Effector memory CD4-positive, alpha-beta T cell (primary cell): Measurements from ENCODE around the gene SLC39A9.

Experiments
- DNase-seq, 3 donors: peaks; one replicate each; pipeline ENCODE4 v3.0.0-alpha.2; 2020
- H3K27ac ChIP-seq: 2 replicates; pipeline ENCODE4 v1.7.0; 2013; ENCODE audit warnings: mild to moderate bottlenecking, low read length, moderate library complexity; ENCODE audit not compliant: insufficient read depth, poor library complexity, severe bottlenecking
- H3K27me3 ChIP-seq: replicated peaks from 2 replicates; pipeline ENCODE4 v1.7.0; 2013; ENCODE audit warnings: mild to moderate bottlenecking, low read length; ENCODE audit not compliant: insufficient read depth, control insufficient read depth, poor library complexity, severe bottlenecking
- H3K36me3 ChIP-seq: 2 replicates; pipeline ENCODE4 v1.7.0; 2013; ENCODE audit warnings: mild to moderate bottlenecking, low read length, moderate library complexity; ENCODE audit not compliant: control insufficient read depth, insufficient read depth
- H3K4me1 ChIP-seq: 2 replicates; pipeline ENCODE4 v1.7.0; 2013; ENCODE audit warnings: low read length, mild to moderate bottlenecking; ENCODE audit not compliant: control insufficient read depth, insufficient read depth, poor library complexity, severe bottlenecking
- H3K4me3 ChIP-seq: 2 replicates; pipeline ENCODE4 v1.7.0; 2013; ENCODE audit warnings: low read length, low read depth, mild to moderate bottlenecking; ENCODE audit not compliant: insufficient read depth, poor library complexity, severe bottlenecking
- H3K9me3 ChIP-seq: 2 replicates; pipeline ENCODE4 v1.7.0; 2013; ENCODE audit warnings: mild to moderate bottlenecking, low read length, moderate library complexity; ENCODE audit not compliant: control insufficient read depth

SLC39A9 gene

DNA sequence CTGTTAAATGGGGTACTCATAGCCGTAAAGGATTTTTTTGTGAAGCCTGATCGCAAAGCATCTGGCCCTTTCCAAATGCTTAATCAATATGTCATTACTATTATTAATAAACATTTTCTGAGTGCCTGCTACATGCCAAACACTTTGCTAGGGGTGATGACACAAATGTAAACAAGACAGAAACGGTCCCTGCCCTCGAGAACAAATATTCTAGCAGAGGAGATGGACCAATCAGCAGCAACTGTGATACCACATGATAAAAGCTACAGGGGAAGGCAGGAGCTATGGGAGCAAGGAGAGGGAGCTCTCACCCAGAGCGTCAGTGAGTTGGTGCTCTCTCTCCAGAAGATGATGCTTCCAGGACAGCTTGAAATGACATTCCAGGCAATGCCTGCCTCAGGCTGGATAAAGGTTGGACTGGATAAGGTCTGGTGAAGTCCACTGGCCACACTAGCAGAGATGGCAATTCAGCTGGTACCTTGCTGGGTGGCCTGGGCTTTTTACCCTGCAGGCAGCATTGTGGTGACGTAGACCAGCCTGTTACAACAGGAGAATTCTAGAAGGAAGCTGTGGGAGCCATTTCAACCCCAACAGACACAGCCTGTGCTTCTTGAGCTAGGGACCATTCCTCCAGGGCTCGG lies 41.5 kb upstream of the SLC39A9 start:
- H3K27me3 ChIP-seq: no peaks in the 10 kb centered on the region

DNA sequence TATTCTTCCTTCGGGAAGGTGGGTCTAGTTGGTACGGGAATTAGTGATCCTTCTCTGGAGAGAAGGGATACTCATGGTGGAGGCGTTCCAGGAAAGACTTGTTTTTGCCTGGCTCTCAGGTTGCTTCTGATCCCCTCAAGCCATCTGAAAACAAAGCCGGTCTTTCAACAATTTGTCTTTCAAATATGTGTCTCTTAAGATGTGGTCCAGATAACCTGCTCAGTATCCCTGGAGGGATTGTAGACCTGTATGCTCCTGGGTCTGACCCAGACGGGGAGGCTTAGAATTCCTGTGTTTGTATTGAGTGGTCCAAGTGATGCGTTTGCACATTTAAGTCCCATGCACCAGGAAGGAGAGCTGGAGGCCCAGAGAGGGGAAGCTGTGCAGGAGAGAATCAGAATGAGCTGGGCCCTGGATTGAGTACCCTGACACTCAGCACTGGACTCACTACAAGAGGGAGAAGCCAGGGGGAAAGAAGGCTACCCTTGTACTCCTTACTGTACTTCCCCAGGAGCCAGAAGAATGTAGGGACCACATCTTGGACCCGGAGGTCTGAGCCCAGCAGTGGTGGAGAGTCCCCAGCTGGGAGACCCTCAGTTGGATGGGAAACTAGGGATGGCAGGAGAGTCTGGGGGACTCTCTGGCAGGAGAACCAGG lies 40.8 kb upstream of the SLC39A9 start:
- no peaks in the 10 kb centered on the region for H3K27me3 ChIP-seq
- no peak overlapping the region for H3K4me3 ChIP-seq
- H3K4me1 ChIP-seq: peaks cover 9% of the 10 kb centered on the region
- no peak overlapping the region for H3K27ac ChIP-seq
- no peaks in the 10 kb centered on the region for H3K9me3 ChIP-seq
- no peaks in the 10 kb centered on the region for H3K36me3 ChIP-seq
- DNase-seq: no peak

More for the DNA sequence above, 41.5 kb upstream of the SLC39A9 start:
- Histone ChIP-seq H3K27ac (no peak overlapping the region), H3K4me3 (no peak overlapping the region), H3K9me3 (no peaks in the 10 kb centered on the region), H3K4me1 (peaks cover 9% of the 10 kb centered on the region), H3K36me3 (no peaks in the 10 kb centered on the region)
- no peak for DNase-seq

DNA sequence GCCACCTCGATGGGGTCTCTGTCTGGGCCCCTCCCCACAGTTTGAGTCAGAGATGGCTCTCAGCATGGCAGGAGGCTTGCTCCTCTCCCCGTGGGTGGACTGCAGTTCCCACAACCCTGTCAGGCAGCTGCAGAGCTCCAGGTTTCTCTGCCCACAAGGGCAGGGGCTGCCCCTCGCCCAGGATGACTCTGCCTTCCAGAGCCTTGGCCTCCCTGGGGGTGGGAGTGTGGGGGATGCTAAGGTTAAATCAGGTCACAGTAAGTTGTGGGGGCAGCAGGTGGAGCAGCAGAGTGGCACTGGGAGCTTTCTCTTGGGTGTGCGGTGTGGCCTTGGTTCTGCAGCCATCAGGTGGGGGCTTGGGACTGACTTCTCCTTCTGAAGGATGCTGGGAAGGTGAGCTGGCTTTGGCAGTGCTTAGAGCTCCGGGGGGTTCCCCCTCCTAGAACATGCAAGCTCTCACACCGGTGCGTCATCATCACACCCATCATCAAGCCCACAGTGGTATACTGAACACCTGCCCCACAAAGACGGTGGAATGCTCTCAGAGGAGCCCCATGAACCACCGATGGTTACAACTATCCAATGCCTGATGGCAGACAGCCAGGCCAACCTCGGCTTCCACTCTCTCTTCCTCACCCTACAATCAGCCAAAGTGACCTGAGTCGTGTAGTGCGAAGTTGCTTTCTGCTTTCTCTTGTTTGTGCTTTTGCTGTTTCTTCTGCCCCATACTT lies 40.1 kb upstream of the SLC39A9 start:
- DNase-seq: no peak
- Histone ChIP-seq H3K9me3 (no peaks in the 10 kb centered on the region), H3K4me1 (peaks cover 9% of the 10 kb centered on the region), H3K36me3 (no peaks in the 10 kb centered on the region), H3K4me3 (no peak overlapping the region), H3K27me3 (no peaks in the 10 kb centered on the region), H3K27ac (no peak overlapping the region)

DNA sequence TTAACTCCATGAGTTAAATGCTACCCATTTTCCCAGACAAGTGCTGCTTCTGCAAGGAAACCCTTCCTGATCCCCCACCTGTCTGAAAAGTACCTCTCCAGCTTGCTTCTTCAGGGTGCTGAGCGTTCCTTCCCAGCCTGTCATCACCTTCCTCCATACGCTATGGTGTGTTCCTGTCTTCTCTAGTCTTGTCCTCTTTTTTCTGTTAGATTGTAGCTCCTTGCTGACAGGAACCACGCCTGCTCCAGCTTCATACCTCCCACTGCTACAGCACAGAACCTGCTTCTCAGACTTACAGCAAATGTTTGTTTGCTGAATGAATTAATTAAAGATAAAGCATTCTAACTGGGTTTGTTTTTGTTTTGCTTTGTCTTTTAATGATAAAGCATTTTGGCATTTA lies 39.5 kb upstream of the SLC39A9 start:
- no peak for DNase-seq
- Histone ChIP-seq H3K4me1 (peaks cover 8% of the 10 kb centered on the region), H3K27ac (no peak overlapping the region), H3K36me3 (no peaks in the 10 kb centered on the region), H3K9me3 (no peaks in the 10 kb centered on the region), H3K4me3 (no peak overlapping the region), H3K27me3 (no peaks in the 10 kb centered on the region)

DNA sequence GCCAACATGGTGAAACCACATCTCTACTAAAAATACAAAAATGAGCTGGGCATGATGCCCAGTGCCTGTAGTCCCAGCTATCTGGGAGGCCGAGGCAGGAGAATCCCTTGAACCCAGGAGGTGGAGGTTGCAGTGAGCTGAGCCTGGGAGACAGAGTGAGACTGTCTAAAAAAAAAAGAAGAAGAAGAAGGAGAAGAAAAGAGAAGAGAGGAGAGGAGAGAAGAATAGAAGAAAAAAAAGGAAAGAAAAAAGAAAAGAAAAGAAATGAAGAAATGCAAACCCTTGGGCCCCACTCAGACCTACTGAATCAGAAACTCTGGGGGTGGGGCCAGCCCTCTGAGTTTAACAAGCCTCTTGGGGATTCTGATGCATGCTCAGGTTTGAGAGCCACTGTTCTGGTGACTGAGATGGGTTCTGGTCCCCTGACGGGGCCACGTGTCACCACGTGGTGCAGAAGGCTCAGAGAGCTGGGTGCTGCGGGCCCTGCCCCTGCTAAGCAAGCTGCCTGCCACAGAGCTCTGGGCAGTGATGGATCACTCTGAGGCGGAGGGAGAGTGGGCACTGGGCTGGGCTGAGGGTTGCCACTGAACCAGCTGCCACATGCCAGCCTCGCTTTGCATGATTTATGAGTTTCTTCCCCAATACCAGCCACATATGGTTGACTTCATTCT lies 37.9 kb upstream of the SLC39A9 start:
- Histone ChIP-seq H3K27me3 (no peaks in the 10 kb centered on the region), H3K27ac (no peak overlapping the region), H3K36me3 (no peaks in the 10 kb centered on the region), H3K9me3 (no peaks in the 10 kb centered on the region), H3K4me1 (no peaks in the 10 kb centered on the region), H3K4me3 (no peak overlapping the region)
- no peak for DNase-seq

DNA sequence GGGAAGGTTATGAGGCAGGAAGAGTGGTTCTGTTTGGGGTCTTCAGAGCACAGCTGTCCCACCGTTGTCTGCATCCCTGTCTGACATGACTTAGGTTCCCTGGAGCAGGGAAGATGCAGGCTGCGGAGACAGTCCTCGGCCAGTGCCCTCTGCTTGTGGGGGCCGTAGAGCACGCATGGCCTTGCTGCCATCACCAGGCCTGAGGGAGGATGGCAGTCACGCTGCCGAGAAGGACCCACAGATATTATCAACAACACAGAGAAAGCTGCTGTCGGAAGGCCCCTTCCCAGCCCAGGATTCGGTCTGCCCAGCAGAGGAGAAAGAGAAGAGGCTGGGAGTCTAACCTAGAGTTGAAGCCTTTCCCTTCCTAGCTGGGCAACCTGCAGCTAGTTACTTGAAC lies 35.4 kb upstream of the SLC39A9 start:
- no peak overlapping the region for H3K27ac ChIP-seq
- DNase-seq: no peak
- no peak overlapping the region for H3K4me3 ChIP-seq

DNA sequence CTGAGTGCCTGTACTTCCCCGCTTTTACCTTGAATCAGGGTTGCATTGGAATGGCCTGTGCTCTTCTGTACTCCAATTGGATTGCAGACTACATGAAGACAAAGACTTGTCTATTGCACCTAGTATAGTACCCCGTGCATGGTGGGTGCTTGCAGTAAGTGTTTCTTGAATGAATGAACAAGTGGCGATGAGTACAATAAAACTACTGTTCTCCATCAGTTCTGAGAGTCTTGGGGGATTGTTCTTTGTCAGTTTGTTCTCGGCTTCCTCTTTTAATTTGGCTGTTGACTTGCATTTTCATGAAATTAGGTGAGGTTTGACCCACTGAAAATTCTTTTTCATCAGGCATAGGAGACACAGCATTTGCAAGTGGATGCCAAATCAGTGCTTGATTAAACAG lies 34.5 kb upstream of the SLC39A9 start:
- no peaks in the 10 kb centered on the region for H3K9me3 ChIP-seq
- H3K4me3 ChIP-seq: no peak overlapping the region
- H3K4me1 ChIP-seq: no peaks in the 10 kb centered on the region
- DNase-seq: no peak
- H3K27me3 ChIP-seq: no peaks in the 10 kb centered on the region
- H3K27ac ChIP-seq: no peak overlapping the region
- H3K36me3 ChIP-seq: no peaks in the 10 kb centered on the region

More for the DNA sequence above, 35.4 kb upstream of the SLC39A9 start:
- no peaks in the 10 kb centered on the region for H3K4me1 ChIP-seq
- no peaks in the 10 kb centered on the region for H3K9me3 ChIP-seq
- no peaks in the 10 kb centered on the region for H3K36me3 ChIP-seq
- no peaks in the 10 kb centered on the region for H3K27me3 ChIP-seq

DNA sequence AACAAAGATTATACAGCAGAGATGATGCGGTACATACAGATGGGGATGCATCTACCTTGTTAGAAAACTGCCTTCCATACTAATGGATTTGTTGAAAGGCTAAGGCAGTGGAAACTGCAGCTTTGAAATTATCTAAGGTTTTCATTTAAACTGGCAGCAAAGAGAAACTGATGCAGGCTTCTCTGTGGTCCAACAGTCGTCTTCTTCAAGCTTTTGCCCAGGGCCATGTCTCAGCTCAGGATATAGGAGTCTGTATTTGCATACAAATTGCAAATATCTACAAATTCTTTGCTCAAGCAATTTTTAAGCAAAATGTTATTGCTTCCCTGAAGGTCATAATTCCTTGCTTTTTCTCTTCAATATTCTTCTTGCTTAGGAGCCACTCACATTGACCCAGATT lies 34.1 kb upstream of the SLC39A9 start:
- H3K27ac ChIP-seq: no peak overlapping the region
- H3K4me1 ChIP-seq: no peaks in the 10 kb centered on the region
- H3K36me3 ChIP-seq: no peaks in the 10 kb centered on the region
- no peak for DNase-seq
- H3K9me3 ChIP-seq: no peaks in the 10 kb centered on the region
- H3K4me3 ChIP-seq: no peak overlapping the region
- H3K27me3 ChIP-seq: no peaks in the 10 kb centered on the region

DNA sequence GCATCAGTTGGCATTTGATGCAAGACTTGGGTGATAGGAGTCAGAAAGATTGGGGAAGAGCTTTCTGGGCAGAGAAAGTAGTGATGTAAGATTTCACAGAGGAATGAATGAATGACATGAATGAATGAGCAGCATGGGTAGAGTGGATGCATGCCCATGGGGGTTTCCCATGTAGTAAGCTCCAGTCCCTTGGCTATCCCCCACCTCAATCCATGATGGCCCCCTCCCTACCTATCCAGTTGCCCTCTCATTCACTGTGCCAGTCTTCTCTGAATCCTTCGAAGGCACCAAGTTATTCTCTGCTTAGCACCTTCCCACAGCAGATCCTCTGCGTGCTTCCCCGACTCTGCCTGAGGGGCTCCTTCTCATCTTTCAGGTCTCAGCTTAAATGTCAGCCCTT lies 32.4 kb upstream of the SLC39A9 start:
- H3K27ac ChIP-seq: no peak overlapping the region

DNA sequence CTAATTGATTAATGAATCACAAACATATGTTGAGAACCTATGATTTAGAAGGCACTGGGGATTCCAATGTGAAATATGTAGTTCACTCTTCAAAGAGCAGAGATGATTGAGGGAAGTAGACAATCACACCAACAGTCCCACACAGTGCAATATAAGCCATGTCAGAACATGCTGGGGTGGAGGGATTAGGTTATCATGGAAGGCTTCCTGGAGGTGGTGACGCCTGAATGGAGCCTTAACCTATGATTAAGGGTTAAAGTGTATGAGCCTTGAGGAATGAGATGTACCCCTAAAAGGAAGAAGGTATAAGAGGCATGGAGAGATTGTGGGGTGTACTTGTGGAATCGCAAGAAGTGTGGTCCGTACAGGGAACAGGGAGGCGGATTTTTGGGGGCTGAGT lies 31.7 kb upstream of the SLC39A9 start:
- no peak for DNase-seq
- no peaks in the 10 kb centered on the region for H3K4me1 ChIP-seq
- H3K4me3 ChIP-seq: no peak overlapping the region

More for the DNA sequence above, 32.4 kb upstream of the SLC39A9 start:
- DNase-seq: no peak
- no peaks in the 10 kb centered on the region for H3K27me3 ChIP-seq
- H3K36me3 ChIP-seq: no peaks in the 10 kb centered on the region
- H3K9me3 ChIP-seq: no peaks in the 10 kb centered on the region
- no peaks in the 10 kb centered on the region for H3K4me1 ChIP-seq
- no peak overlapping the region for H3K4me3 ChIP-seq

More for the DNA sequence above, 31.7 kb upstream of the SLC39A9 start:
- no peaks in the 10 kb centered on the region for H3K36me3 ChIP-seq
- no peaks in the 10 kb centered on the region for H3K9me3 ChIP-seq
- no peak overlapping the region for H3K27ac ChIP-seq
- H3K27me3 ChIP-seq: no peaks in the 10 kb centered on the region
